ENCODE results near the gene FBXL7. TPM values are rescaled to one million over a fixed set of nuclear protein-coding genes. Genes with fewer than 3 reads are reported as not detected.

FBXL7 gene
- total RNA-seq, 4 donors from 2014 or later = 2.1 to 25.6 (median 6.5) TPM

- Histone ChIP-seq H3K9me3 (no peaks in the 10 kb centered on the region), H3K36me3 (no peaks in the 10 kb centered on the region), H3K4me3 (peak overlapping the region in 1 of 4 donors; percentile 19), H3K4me1 (no peaks in the 10 kb centered on the region), H3K27me3 (no peaks in the 10 kb centered on the region), H3K27ac (peak overlapping the region in 1 of 4 donors; percentile 84)
- DNase-seq = no peak
- no peak for TF ChIP-seq POLR2A (IDR thresholded peaks at IDR 0.05)
- no peak for TF ChIP-seq CTCF (IDR thresholded peaks at IDR 0.05)
These were observed 2.2 kb downstream of the FBXL7 start for GRCh38 chr5:15502208-15502607.

- Histone ChIP-seq H3K9me3 (no peaks in the 10 kb centered on the region), H3K27ac (no peak overlapping the region), H3K27me3 (no peaks in the 10 kb centered on the region), H3K4me3 (no peak overlapping the region), H3K36me3 (no peaks in the 10 kb centered on the region), H3K4me1 (no peaks in the 10 kb centered on the region)
- TF ChIP-seq CTCF (IDR thresholded peaks at IDR 0.05) (no peak), POLR2A (IDR thresholded peaks at IDR 0.05) (no peak)
- no peak for DNase-seq
These were observed 6.2 kb downstream of the FBXL7 start for GRCh38 chr5:15506146-15506545.

DNA sequence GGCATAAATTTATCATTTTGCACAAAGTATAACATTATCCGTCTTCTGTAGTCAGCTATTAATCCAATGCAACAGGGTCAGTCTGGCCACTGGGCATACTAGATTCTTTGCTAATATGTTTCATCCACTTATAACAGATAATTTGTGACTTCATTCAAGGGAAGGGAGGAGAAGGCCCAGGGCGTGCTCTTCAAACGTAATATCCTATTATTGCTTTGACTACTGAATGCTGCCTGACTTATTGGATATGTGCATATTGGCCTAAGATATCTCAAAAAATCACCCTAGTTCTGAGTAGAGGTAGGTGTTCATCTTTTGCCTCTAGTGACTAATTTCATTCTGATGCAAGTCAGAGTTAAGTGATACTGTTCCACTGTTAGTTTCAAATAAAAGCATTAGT is 6.9 kb downstream of the FBXL7 start:
- Histone ChIP-seq H3K36me3 (no peaks in the 10 kb centered on the region), H3K27ac (no peak overlapping the region), H3K9me3 (no peaks in the 10 kb centered on the region), H3K4me3 (no peak overlapping the region), H3K27me3 (no peaks in the 10 kb centered on the region), H3K4me1 (no peaks in the 10 kb centered on the region)
- no peak for TF ChIP-seq POLR2A (IDR thresholded peaks at IDR 0.05)
- TF ChIP-seq CTCF (IDR thresholded peaks at IDR 0.05) = no peak
- DNase-seq = no peak

DNA sequence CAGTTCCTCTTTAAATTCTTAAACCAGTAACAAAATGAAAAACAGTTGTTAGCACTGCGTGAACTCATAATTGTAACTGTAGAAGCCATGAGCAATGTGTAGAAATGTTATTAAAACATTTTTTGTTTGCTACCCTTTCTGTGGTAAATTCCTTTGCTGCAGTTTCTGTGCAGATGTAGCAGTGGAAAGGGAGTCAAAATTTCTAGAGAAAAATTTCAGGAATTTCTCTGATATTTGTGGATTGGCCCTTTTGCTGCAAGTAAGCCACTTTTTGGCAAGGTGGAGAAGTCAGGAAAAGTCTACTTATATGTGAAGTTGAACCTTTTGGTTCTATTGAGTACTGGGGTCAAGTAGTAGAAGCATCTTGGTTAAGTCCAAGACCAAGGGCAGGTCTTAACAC is 10.1 kb downstream of the FBXL7 start:
- Histone ChIP-seq H3K36me3 (no peaks in the 10 kb centered on the region), H3K4me3 (no peak overlapping the region), H3K4me1 (no peaks in the 10 kb centered on the region), H3K27me3 (no peaks in the 10 kb centered on the region), H3K27ac (no peak overlapping the region), H3K9me3 (no peaks in the 10 kb centered on the region)
- TF ChIP-seq CTCF (IDR thresholded peaks at IDR 0.05) = no peak
- TF ChIP-seq POLR2A (IDR thresholded peaks at IDR 0.05) = no peak
- DNase-seq = no peak

- DNase-seq = no peak
- Histone ChIP-seq H3K36me3 (no peaks in the 10 kb centered on the region), H3K4me1 (no peaks in the 10 kb centered on the region), H3K9me3 (no peaks in the 10 kb centered on the region), H3K4me3 (no peak overlapping the region), H3K27me3 (no peaks in the 10 kb centered on the region), H3K27ac (no peak overlapping the region)
- TF ChIP-seq POLR2A (IDR thresholded peaks at IDR 0.05) (no peak), CTCF (IDR thresholded peaks at IDR 0.05) (no peak)
These were observed 10.9 kb downstream of the FBXL7 start for GRCh38 chr5:15510831-15511230.

DNA sequence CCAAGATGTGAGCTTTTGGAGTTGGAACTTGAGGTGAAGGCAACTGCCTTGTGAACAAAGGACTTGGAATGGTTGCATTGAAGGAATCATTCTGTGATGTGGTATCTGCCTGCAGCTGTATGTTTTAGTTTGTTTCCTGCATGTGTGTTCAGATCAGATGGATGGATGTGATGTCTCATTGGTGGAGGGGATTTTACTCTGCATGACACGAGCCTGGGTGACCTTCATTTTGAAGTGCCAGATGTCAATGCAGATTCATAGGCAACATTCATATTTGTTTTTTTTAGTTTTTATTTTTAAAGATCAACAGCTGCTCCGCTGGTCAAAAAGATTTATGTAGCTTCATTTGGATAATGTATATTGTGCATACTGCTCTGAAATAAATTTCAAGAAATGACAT is 13.5 kb downstream of the FBXL7 start:
- TF ChIP-seq CTCF (IDR thresholded peaks at IDR 0.05) = no peak
- TF ChIP-seq POLR2A (IDR thresholded peaks at IDR 0.05) = no peak

More for the DNA sequence above, 13.5 kb downstream of the FBXL7 start:
- Histone ChIP-seq H3K27ac (no peak overlapping the region), H3K36me3 (no peaks in the 10 kb centered on the region), H3K4me1 (no peaks in the 10 kb centered on the region), H3K27me3 (no peaks in the 10 kb centered on the region), H3K4me3 (no peak overlapping the region), H3K9me3 (no peaks in the 10 kb centered on the region)
- DNase-seq = no peak
